ENCODE data around the gene OSM.

- TF ChIP-seq CTCF (IDR thresholded peaks at IDR 0.05) (no peak), EP300 (IDR thresholded peaks at IDR 0.05) (no peak), POLR2AphosphoS5 (IDR thresholded peaks at IDR 0.05) (no peak), POLR2A (IDR thresholded peaks at IDR 0.05) (no peak)
These were observed 39.4 kb upstream of the OSM start for GRCh38 chr22:30305906-30306626.

Measured in sigmoid colon (tissue), 4 donors.